ENCODE measurements around the gene SMURF1. TPM values are rescaled to one million over a fixed set of nuclear protein-coding genes. Genes with fewer than 3 reads are reported as not detected.

The SMURF1 gene
- total RNA-seq, 1 experiment from 2014 or later: 15.9 TPM

GRCh38 chr7:99029466-99030435 lies 114.2 kb downstream of the SMURF1 start:
- DNase-seq (ENCODE audit: low read depth): peak; percentile 39

GRCh38 chr7:99028261-99028973 lies 115.5 kb downstream of the SMURF1 start:
- DNase-seq (ENCODE audit: low read depth): no peak

DNA sequence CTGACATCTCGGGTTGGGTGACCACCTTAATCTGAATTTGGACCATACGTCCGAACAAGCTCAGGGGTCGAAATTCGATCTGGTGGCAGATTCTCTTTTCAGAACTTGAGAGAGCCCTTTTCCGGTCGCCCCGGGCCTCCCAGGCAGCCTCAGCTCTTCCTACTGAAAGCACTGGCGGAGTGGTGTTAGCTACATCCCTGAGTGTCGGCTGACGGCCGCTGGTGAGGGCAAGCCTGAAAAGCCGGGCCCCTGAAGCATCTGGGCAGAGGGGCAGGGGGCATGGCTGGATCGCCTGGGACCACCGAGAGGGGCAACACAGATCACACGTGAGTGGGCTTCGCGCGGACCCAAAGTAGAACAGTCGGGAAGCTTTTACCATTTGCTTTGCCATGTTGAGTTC lies 116.1 kb downstream of the SMURF1 start:
- DNase-seq (ENCODE audit: low read depth): no peak

DNA sequence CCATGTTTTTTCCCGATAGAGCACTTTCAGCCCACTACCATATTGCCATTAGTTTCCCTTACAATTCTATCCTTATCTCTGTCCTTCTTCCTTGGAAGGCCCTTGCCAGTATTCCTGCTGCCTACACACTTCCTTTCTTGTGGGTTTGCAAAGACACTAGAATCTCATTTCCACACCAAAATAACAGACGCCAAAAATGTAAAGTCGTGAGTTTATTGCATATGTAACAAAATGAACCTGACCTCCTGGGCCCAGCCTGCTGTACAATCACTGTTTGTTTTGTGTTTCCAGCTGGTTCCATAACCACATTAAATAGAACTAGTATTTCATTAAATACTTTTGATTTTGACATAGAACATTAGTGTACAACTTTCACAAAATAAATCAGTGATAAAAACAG lies 116.7 kb downstream of the SMURF1 start:
- DNase-seq (ENCODE audit: low read depth): no peak

DNA sequence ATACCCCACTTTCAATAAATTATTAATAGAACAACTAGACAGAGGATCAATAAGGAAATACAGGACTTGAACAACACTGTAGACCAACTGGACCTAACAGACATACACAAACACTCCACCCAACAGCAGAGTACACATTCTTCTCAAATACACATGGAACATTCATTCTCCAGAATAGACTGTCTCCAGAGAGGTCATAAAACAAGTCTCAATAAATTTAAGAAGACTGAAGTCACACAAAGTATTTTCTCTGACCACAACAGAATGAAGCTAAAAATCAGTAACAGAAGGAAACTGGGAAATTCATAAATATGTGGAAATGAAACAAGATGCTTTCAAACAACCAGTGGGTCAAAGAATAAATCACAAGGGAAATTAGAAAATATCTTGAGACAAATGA lies 119.8 kb downstream of the SMURF1 start:
- no peak for DNase-seq (ENCODE audit: low read depth)

DNA sequence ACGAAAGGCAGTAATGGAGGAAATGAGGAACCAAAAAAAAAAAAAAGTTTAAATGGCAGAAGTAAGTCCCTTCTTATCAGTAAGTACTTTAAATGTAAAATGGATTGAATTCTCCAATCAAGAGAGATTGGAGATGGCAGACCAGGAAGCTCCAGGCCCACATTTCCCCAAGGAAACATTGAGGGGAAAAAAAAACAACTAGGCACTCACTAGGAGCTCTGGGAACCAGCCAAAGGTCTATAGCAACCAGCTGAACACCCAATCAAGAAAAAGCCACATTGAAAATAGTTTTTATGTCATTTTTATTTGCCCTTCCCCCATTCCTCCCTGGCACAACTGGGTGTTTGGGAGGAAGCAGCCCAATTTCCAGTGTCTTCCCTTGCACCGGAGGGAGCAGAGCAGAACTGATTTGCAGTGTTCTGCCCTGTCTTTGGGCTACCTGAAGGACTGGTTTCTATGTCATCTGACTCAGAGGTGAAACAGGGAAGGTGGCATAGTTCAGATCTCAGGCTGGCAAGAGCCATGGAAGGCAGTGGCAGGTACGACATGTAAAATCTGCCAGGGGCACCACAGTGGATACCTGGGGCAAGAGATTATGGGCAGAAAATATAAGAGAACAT lies 121.9 kb downstream of the SMURF1 start:
- no peak for DNase-seq (ENCODE audit: low read depth)

DNA sequence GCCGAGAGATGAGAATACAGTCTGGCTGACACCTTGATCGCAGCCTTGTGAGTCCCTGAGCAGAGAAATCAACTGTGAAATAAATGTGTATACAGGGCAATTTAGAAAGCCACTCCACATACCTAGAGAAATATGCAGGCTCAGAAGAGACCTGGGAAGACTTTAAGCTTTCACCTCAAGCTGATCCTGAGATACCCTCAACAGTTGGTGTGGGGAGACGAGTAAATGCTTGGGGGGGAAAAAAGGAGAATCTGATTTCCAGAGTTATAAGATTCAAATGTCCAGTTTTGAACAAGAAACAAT lies 123.5 kb downstream of the SMURF1 start:
- no peak for DNase-seq (ENCODE audit: low read depth)

GRCh38 chr7:99019523-99020412 lies 124.1 kb downstream of the SMURF1 start:
- DNase-seq (ENCODE audit: low read depth): no peak

DNA sequence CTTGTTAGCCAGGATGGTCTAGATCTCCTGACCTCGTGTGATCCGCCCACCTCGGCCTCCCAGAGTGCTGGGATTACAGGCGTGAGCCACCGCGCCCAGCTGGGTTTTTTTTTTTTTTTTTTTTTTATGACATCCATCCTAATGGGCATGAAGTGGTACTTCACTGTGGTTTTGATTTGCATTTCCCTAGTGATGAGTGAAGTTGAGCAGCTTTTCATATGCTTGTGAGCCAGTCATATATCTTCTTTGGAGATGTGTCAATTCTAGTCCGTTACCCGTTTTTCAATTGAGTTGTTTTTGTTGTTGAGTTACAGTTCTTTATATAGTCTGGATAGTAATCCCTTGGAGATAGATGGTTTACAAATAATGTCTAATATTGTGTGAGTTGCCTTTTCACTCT lies 127.7 kb downstream of the SMURF1 start:
- no peak for DNase-seq (ENCODE audit: low read depth)

DNA sequence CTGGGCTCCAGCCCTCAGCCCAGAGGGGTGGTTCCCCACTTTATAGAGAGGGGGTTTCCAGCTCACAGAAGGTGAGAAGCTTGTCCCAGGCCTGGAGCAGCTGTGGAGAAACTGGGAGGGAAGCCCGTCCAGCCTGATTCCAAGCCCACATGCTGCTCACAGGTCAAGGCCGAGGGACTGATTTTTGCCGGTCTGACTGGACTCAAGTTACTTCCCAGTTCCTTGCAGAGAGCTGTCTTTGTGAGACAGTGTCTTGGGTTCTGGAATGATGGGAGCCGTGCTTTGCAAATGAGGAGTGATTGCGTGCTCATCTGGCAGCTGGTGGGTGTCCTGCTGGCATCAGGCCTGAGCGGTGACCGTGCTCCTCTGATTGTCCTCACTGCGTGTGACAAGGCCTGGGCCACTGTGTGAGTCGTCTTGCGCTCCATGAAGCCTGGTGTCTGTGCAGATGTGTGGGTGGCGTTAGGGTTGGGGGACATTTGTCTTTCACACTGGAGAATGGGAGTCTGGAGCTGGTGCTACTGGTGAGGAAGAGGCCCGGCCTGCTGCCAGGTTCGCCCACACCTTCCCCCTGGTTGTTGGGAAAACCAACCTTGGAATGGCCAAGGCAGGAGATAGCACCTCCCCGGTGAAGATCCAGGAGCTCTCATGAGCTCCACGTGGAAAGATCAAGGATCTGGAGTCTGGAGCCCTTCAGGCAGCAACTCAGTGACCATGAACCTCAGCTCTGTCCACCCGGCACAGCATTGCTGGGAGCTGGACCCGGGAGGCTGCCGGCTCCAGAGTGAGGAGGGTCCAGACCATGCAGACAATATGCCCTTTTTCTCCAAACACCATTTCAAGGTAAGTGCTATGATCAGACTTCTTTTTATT lies 129.6 kb downstream of the SMURF1 start:
- DNase-seq (ENCODE audit: low read depth): no peak

DNA sequence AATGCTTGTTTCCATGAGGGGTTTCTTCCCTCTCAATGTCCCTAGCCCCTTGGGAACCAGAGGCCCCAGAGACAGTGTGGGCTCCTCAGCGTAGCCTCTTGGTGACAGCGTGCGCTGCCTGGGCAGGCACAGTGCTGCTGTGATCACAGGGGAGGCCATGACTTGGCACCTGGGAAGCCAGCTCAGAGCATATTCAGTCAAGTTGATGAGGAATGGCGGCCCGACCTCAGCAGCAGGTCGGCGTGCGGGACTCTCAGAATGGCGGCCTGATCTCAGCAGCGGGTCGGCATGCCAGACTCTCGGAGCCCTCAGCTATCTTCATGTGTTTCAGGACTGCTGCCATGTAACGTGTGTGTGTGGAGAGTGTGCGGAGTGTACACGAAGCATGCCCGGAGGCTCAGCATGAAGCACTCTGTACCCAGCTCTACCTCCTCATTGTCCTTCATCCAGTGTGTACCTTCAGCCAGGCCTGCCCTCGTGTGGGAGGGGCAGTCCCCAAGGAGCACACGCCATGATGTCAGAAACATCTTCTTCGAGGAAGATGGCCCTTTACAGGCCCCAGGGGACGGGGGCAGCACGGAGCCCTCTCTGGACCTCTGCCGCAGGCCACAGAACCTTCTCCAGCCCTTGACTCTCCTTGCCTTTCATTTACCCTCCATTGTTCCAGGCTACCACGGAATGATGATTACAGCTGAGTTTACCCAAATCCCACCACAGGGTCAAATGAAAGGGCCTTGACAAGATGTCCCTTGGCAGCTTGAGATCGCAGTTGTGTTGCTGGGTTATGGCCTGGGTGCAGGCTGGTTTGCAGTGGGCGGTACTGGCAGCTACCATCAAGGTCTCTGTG lies 130.4 kb downstream of the SMURF1 start:
- no peak for DNase-seq (ENCODE audit: low read depth)

DNA sequence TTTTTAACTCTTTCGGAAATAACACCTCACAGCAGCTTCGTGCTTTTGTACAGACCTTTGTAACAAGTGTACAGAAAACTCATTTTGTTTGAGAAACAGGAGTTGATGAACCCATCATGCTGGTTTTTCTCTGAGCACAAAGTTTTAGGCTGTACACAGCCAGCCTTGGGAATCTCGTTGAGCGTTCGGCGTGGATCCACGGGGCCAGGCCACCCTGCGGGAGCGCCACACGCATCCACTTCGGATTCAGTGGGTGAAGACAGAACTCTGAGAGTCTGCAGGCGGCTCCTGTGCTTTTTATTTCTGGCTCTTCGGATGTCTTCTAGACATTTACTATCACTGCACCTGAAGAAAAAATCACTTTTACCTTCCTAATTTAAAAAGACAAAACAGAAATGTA lies 131.2 kb downstream of the SMURF1 start:
- no peak for DNase-seq (ENCODE audit: low read depth)

DNA sequence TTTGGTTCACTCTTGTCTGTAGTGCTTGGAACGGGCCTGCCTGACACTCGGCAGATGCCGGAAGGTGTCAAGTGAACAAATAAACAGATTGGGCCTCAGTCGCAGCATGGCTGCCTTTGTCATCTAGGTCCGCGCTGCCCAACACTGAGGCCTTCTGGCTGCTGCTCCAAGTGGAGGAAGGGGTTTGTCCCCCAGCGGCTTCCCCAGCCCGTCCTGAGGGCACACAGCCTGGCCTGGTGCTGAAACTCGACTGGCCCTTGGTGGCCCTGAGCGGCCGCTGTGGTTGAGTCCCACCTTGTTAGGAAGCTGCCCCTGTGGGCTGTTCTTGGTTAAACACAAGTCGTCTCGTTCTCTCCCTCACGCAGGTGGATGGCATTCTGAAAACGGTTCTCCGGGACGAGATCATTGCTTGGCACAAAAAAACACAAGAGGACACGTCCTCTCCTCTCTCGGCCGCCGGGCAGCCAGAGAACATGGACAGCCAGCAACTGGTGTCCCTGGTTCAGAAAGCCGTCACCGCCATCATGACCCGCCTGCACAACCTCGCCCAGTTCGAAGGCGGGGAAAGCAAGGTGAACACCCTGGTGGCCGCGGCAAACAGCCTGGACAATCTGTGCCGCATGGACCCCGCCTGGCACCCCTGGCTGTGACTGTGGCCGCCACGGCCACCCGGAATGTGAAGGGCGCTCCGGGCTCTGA lies 132.1 kb downstream of the SMURF1 start:
- DNase-seq (ENCODE audit: low read depth): no peak

DNA sequence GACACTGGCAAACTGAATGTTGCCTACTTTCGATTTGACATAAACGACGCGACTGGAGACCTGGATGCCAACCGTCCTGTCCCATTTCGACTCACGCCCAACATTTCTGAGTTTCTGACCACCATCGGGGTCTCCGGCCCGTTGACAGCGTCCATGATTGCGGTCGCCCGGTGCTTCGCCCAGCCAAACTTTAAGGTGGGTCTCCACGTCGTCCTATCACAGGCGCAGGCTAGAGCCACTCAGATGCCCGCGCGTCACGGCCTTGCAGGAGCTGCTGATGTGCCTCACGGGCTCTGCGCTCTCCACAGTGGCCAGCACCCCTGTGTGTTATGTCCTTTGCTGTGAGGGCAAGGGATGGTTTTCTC lies 132.6 kb downstream of the SMURF1 start:
- no peak for DNase-seq (ENCODE audit: low read depth)

DNA sequence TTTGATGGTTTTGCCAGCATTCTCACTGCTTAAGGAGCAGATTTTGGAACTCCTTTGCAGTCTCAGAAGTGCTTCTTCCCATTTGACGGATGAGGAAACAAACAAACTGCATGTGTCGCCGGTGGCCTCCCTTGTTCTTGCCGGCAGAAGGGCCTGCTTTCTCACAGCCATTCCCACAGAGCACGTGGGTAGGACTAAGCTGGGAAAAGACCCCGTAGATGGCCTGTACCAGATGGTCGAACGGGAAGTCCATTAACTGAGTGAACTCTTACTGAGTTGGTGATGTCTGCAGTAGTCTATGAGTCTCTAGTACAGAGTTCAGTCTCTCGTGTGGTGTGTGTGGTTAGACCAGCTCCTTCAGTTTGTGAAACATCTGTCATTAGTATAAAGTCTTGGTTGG lies 133.6 kb downstream of the SMURF1 start:
- DNase-seq (ENCODE audit: low read depth): no peak

DNA sequence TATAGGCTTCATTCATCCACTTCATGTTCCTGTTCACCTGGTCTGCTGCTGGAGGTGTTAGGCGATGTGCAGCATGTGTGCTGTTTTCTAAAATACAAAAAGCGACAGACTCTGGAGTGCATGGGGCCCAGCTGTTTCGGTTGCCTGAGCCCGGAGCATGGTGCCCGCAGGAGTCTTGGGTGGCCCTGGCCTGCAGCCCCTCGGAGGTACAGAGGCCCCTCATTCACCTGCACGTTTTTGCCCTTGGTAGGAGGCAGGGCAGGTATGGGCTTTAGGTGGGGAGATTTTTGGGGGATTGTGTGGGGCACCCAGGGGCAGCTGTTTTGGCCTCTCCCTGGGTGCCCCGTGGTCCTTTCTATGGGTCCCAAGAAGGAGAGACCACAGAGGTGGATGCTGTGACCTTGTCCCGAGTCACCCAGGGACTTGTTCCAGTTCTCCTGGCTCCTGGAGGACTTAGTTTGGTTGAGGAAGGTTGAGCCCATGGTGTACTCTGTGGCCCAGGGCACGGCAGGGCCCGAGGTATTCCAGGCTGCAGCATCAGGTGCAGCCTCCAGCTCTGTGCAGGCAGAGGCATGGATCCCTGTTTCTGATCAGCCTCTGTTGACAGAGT lies 134.9 kb downstream of the SMURF1 start:
- no peak for DNase-seq (ENCODE audit: low read depth)

DNA sequence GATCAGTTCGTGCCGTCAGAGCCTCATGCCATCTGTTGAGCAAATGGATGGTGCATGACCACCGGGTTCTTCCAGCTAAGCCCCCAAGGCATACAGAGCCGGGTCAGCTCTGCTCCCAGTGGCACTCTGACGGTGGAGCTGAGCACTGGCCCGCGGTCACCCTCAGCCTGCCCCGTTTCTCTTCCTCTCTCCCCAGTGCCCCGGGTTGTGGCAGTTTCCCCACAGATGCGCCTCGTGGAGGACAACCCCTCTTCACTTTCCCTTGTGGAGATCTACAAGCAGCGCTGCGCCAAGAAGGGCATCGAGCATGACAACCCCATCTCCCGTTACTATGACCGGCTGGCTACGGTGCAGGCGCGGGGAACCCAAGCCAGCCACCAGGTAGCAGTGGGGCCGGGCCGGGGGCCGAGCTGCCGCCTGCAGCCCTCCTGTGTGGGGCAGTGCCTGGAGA lies 135.7 kb downstream of the SMURF1 start:
- no peak for DNase-seq (ENCODE audit: low read depth)

- DNase-seq (ENCODE audit: low read depth): no peak
Measured at GRCh38 chr7:99006739-99007424, 137.0 kb downstream of the SMURF1 start.

Measured in RPMI7951 (cell line).